Measurements from ENCODE around the gene IGFL1. TPM values are rescaled to one million over a fixed set of nuclear protein-coding genes. Genes with fewer than 3 reads are reported as not detected.
A peak's percentile ranks its signal among the peaks of the same experiment; 100 is the strongest.
"Not testable (repeated sequence)": the region's sequence is repeated elsewhere in the genome, so short reads cannot be mapped to it uniquely, and the experiment has no call there.

Gene IGFL1
- total RNA-seq, 1 donor from 2014 or later, result 0.56 TPM

DNA sequence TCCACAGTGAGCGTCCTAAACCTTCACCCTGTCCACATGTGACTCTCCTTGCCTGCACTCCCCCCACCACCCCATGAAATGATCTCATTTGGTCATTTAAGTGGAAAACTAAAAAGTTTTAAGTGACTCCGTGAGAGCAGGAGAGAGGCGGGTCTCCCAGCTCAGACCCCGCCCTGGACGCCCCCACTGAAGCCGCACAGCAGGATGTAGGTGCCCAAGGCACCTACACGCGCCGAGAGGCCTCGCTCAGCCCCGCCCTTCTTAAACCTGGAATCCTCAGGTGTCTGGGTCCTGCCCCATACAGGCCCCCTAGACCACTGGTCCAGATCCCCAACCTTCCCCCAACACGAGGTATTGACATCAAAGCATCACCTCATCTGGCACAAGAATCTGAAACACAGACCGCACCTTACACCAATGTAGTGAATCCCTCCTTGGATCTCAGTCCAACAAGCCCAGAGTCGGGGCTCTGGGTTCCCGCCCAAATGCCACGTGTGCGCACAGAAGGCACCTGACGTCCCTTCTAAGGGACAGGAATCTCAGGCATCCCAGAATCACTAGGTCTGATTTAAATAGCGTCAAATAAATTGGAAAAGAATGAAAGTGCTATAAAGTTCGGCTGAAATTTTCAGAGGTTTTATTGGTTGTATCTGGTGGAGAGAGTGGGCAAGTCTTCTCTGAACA is 3.5 kb downstream of the IGFL1 start:
- no peaks in the 10 kb centered on the region for H3K9me3 Mint-ChIP-seq
- peaks cover 18% of the 10 kb centered on the region for H3K27me3 Mint-ChIP-seq
- no peak for DNase-seq (ENCODE audit: extremely low spot score, unreplicated experiment)
- peak overlapping the region; percentile 81 for H3K27ac Mint-ChIP-seq
- peaks cover under 1% of the 10 kb centered on the region for H3K36me3 Mint-ChIP-seq
- H3K4me1 Mint-ChIP-seq (ENCODE audit: unreplicated experiment), result no peaks in the 10 kb centered on the region
- TF ChIP-seq CTCF (conservative IDR thresholded peaks at IDR 0.05), result no peak
- H3K4me3 Mint-ChIP-seq, result no peak overlapping the region

GRCh38 chr19:46233871-46234270 is 4.3 kb downstream of the IGFL1 start:
- Mint-ChIP-seq H3K27me3 (peaks cover 19% of the 10 kb centered on the region), H3K27ac (peak overlapping the region; percentile 81)
- not testable (repeated sequence) for H3K4me1 Mint-ChIP-seq (ENCODE audit: unreplicated experiment); H3K4me3 Mint-ChIP-seq; H3K9me3 Mint-ChIP-seq; DNase-seq (ENCODE audit: extremely low spot score, unreplicated experiment); H3K36me3 Mint-ChIP-seq

DNA sequence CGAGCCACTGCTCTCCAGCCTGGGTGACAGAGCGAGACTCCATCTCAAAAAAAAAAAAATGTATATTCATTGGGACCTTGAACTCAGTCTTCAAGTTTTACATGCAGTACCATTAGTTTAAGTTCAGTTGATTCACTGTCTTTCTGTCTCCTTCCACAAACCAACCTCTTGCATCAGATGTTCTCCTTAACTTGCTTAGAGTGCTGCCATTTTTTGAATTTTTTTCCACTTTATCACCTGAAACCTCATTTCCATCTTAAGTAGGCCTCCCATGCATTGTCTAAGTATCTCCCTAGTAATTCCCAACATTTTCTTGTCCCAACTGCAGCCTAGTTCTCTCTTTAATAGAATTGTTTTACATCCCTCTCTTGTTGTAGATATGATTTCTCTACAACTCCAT is 8.6 kb downstream of the IGFL1 start:
- not testable (repeated sequence) for DNase-seq (ENCODE audit: extremely low spot score, unreplicated experiment); H3K36me3 Mint-ChIP-seq; H3K4me1 Mint-ChIP-seq (ENCODE audit: unreplicated experiment); H3K9me3 Mint-ChIP-seq; H3K4me3 Mint-ChIP-seq; H3K27ac Mint-ChIP-seq
- H3K27me3 Mint-ChIP-seq, result peaks cover 11% of the 10 kb centered on the region

- no peak for TF ChIP-seq CTCF (conservative IDR thresholded peaks at IDR 0.05)
- H3K27me3 Mint-ChIP-seq, result peaks cover 11% of the 10 kb centered on the region
- peak overlapping the region; percentile 18 for H3K4me3 Mint-ChIP-seq
- DNase-seq (ENCODE audit: extremely low spot score, unreplicated experiment), result no peak
- H3K4me1 Mint-ChIP-seq (ENCODE audit: unreplicated experiment), result no peaks in the 10 kb centered on the region
- peaks cover 3% of the 10 kb centered on the region for H3K36me3 Mint-ChIP-seq
- no peaks in the 10 kb centered on the region for H3K9me3 Mint-ChIP-seq
- peak overlapping the region; percentile 40 for H3K27ac Mint-ChIP-seq
Measured at GRCh38 chr19:46239193-46240024, 9.9 kb downstream of the IGFL1 start.

DNA sequence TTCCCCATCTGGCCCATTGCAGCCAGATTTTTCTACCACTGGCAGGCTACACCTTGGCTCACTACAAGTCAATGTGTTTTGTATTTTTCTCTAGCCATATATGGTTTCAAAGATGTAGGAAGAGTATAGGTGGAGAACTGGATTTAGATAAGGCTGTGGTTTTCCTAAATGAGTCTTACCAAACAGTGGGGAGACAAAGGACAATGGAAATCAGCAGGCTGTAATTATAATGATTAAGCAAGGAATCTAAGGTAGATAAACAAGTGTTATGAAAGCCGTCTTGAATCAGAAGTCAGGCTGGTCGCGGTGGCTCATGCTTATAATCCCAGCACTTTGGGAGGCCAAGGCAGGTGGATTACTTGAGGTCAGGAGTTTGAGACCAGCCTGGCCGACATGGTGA is 11.2 kb downstream of the IGFL1 start:
- Mint-ChIP-seq H3K27me3 (peaks cover 12% of the 10 kb centered on the region), H3K9me3 (no peaks in the 10 kb centered on the region), H3K36me3 (peaks cover 3% of the 10 kb centered on the region), H3K4me3 (no peak overlapping the region), H3K4me1 (ENCODE audit: unreplicated experiment) (no peaks in the 10 kb centered on the region), H3K27ac (no peak overlapping the region)
- DNase-seq (ENCODE audit: extremely low spot score, unreplicated experiment), result no peak
- no peak for TF ChIP-seq CTCF (conservative IDR thresholded peaks at IDR 0.05)

DNA sequence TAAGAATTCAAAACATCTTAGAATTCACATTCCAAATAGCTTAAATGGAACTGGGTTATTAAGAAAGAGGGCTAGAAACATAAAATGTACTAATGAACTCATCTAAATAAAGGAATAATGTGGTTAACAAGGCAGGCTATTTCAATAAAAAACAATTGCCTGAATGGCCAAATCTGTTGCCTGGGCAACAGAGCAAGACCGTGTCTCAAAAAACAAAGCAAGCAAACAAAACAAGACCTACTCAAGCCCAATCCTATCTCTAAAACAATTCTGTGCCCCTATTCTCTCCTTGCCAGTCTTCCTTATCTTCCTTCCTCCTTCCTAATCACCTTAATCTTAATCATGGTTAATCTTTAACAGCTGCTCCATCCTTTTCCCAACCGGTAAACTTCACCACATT is 12.1 kb downstream of the IGFL1 start:
- no peak for DNase-seq (ENCODE audit: extremely low spot score, unreplicated experiment)

GRCh38 chr19:46243081-46243654 is 13.6 kb downstream of the IGFL1 start:
- H3K36me3 Mint-ChIP-seq; H3K27ac Mint-ChIP-seq; DNase-seq (ENCODE audit: extremely low spot score, unreplicated experiment); H3K9me3 Mint-ChIP-seq; H3K4me3 Mint-ChIP-seq; H3K4me1 Mint-ChIP-seq (ENCODE audit: unreplicated experiment): not testable (repeated sequence)
- peaks cover 21% of the 10 kb centered on the region for H3K27me3 Mint-ChIP-seq

More for the DNA sequence above, 12.1 kb downstream of the IGFL1 start:
- Mint-ChIP-seq H3K27me3 (peaks cover 18% of the 10 kb centered on the region), H3K9me3 (no peaks in the 10 kb centered on the region), H3K27ac (peak overlapping the region; percentile 6), H3K36me3 (peaks cover 3% of the 10 kb centered on the region), H3K4me3 (no peak overlapping the region), H3K4me1 (ENCODE audit: unreplicated experiment) (no peaks in the 10 kb centered on the region)
- no peak for TF ChIP-seq CTCF (conservative IDR thresholded peaks at IDR 0.05)
